Cardiac muscle cell (in vitro differentiated cells and primary cell): ENCODE data around the gene DPYSL5. TPM values are rescaled to one million over a fixed set of nuclear protein-coding genes. Genes with fewer than 3 reads are reported as not detected.
A peak's percentile ranks its signal among the peaks of the same experiment; 100 is the strongest.

ENCODE experiments used
- DNase-seq, 2 donors: peaks; one replicate each; pipeline versions ENCODE4 v3.0.0 to v3.0.0-alpha.2; 2010 to 2017; ENCODE audit warnings: low read depth in 1 of 2, low spot score in 1 of 2
- H3K27ac ChIP-seq: fragments of 200-600 bp; sonication (generic); 2 replicates; pipeline ENCODE4 v1.5.1; 2016
- H3K27me3 ChIP-seq: fragments of 200-600 bp; sonication (generic); 2 replicates; pipeline ENCODE4 v1.6.0; 2016; ENCODE audit warnings: control low read depth
- H3K36me3 ChIP-seq: fragments of 200-600 bp; sonication (generic); 2 replicates; pipeline ENCODE4 v1.5.1; 2016; ENCODE audit warnings: control low read depth
- H3K4me1 ChIP-seq: fragments of 200-600 bp; sonication (generic); 2 replicates; pipeline ENCODE4 v1.8.1; 2017; ENCODE audit warnings: low read depth, mild to moderate bottlenecking, mixed run types
- H3K4me3 ChIP-seq: fragments of 200-600 bp; sonication (generic); 2 replicates; pipeline ENCODE4 v1.5.1; 2016; ENCODE audit warnings: mild to moderate bottlenecking
- H3K9me3 ChIP-seq: fragments of 200-600 bp; sonication (generic); 2 replicates; pipeline ENCODE4 v1.5.1; 2017; ENCODE audit warnings: low read depth, mild to moderate bottlenecking, control low read depth
- polyA plus RNA-seq: library from polyadenylated mRNA; unstranded; fragments of >200 nt; fragmentation: Nextera tagmentation; extraction: Ambion mirVana; gene quantifications from 2 replicates; pipeline ENCODE4 v1.2.1, GENCODE V29; 2016
- total RNA-seq: library from RNA; depleted of rRNA; stranded (reverse); fragments of >200 nt; gene quantifications from 2 replicates; pipeline ENCODE4 v1.2.3, GENCODE V29; 2016
- TF ChIP-seq, protein P1 (sequence below): IDR thresholded peaks from 2 replicates; pipeline ENCODE4 v1.5.1; 2012; ENCODE audit warnings: low read depth, mild to moderate bottlenecking, low read length

The DPYSL5 gene
- total and polyA plus RNA-seq, 2 experiments from 2014 or later, result 4.1 to 5.6 TPM

DNA sequence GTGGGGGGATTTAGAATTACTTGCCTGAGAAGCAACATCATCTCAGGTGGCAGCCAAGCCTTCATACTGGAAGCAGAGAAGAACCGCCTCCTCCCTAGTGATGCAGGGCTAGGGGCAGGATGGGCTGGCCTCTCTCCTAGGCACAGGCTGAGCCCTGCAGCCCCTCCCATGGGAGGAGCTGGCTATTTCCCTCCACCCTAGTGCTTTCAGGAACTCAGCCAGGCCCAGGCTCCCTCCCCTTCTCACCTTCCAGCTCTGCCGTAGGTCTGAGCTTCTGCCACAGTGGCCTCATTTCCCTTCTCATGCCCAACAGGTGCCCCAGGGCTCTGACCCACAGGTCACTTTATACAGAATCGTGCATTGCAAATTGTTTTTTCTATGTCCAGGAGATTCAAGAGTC is 31.0 kb upstream of the DPYSL5 start:
- H3K27ac ChIP-seq, result no peak overlapping the region
- no peaks in the 10 kb centered on the region for H3K27me3 ChIP-seq
- H3K36me3 ChIP-seq, result no peaks in the 10 kb centered on the region
- DNase-seq, result peak in 1 of 2 donors; percentile 6
- no peaks in the 10 kb centered on the region for H3K4me1 ChIP-seq
- TF ChIP-seq, protein P1, sequence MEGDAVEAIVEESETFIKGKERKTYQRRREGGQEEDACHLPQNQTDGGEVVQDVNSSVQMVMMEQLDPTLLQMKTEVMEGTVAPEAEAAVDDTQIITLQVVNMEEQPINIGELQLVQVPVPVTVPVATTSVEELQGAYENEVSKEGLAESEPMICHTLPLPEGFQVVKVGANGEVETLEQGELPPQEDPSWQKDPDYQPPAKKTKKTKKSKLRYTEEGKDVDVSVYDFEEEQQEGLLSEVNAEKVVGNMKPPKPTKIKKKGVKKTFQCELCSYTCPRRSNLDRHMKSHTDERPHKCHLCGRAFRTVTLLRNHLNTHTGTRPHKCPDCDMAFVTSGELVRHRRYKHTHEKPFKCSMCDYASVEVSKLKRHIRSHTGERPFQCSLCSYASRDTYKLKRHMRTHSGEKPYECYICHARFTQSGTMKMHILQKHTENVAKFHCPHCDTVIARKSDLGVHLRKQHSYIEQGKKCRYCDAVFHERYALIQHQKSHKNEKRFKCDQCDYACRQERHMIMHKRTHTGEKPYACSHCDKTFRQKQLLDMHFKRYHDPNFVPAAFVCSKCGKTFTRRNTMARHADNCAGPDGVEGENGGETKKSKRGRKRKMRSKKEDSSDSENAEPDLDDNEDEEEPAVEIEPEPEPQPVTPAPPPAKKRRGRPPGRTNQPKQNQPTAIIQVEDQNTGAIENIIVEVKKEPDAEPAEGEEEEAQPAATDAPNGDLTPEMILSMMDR, result no peak
- H3K4me3 ChIP-seq, result no peak overlapping the region
- H3K9me3 ChIP-seq, result no peaks in the 10 kb centered on the region

DNA sequence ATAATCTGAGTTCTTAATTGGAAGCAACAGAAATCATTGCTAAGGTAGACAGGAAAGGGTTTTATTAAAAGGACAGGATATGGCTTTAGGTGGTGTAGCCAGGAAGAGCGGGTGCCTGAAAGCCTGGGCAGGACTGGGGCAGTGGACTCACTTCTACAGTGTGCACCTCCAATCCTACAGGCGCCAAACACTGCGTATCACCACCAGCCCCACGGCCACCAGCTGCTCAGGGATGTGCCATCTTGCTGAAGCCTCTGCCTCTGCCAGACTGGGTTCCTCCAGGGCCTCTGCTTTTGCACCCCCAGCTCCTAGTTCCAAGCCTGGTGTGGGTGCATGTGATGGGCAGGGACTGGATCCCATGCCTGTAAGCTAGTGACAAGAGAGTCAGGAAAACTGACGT is 29.7 kb upstream of the DPYSL5 start:
- Histone ChIP-seq H3K36me3 (no peaks in the 10 kb centered on the region), H3K27me3 (no peaks in the 10 kb centered on the region), H3K4me3 (no peak overlapping the region), H3K9me3 (no peaks in the 10 kb centered on the region), H3K27ac (no peak overlapping the region), H3K4me1 (no peaks in the 10 kb centered on the region)
- TF ChIP-seq, protein P1, result no peak
- no peak for DNase-seq

DNA sequence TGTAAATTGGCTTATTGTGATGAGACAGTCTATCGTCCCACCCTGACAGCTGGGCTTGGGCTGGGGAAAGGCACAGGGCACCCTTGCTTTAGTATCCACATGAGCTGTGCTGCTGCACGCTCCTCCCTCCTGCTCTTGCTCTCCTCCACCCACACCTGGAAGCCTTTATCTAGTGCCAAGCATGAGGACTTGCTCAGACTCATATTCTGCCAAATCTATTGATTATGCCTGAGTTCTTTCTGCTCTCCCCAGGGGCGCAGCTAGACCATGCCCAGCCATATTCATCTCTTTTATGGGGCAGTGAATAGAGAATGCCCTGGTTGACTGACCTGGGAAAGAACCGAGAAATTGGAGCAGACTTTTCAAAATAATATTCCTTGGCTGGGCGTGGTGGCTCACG is 29.0 kb upstream of the DPYSL5 start:
- H3K27ac ChIP-seq, result no peak overlapping the region
- TF ChIP-seq, protein P1, result no peak
- no peaks in the 10 kb centered on the region for H3K27me3 ChIP-seq
- no peaks in the 10 kb centered on the region for H3K4me1 ChIP-seq
- H3K9me3 ChIP-seq, result no peaks in the 10 kb centered on the region
- no peak overlapping the region for H3K4me3 ChIP-seq
- H3K36me3 ChIP-seq, result no peaks in the 10 kb centered on the region
- no peak for DNase-seq

DNA sequence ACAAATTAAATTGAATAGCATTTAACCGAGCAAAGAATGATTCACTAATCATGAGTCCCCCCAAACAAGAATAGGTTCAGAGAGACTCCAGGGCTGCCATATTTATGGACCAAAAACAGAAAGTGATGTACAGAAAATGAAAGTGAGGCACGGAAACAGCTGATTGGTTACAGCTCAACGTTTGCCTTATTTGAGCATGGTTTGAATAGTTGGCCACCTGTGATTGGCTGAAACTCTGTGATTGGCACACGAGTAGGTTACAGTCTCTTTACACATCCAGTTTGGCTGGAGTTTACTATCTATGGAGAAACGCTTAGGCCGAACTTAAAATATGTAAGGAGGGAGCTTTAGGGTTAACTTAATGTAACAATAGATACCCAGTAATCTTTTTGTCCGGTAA is 27.0 kb upstream of the DPYSL5 start:
- TF ChIP-seq, protein P1, result no peak
- no peak for DNase-seq
- Histone ChIP-seq H3K27me3 (no peaks in the 10 kb centered on the region), H3K36me3 (no peaks in the 10 kb centered on the region), H3K4me3 (no peak overlapping the region), H3K9me3 (no peaks in the 10 kb centered on the region), H3K27ac (no peak overlapping the region), H3K4me1 (no peaks in the 10 kb centered on the region)

DNA sequence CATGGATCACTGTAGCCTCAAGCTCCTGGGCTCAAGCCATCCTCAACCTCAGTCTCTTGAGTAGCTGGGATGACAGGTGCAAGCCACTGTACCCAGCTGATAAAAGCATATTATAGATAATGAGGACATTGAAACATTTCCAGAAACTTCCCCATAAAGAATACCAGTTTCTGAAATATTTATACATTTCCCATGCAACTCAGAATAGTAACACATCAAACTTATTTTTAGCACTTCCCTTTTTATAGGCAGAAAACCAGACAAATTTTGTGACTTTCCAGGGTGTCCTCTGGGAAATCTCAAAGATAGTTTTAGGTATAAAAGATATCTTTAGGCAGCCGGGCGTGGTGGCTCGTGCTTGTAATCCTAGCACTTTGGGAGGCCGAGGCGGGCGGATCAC is 25.1 kb upstream of the DPYSL5 start:
- no peak overlapping the region for H3K4me3 ChIP-seq
- TF ChIP-seq, protein P1, result no peak

More for the DNA sequence above, 25.1 kb upstream of the DPYSL5 start:
- no peak for DNase-seq
- no peaks in the 10 kb centered on the region for H3K4me1 ChIP-seq
- no peaks in the 10 kb centered on the region for H3K9me3 ChIP-seq
- H3K27me3 ChIP-seq, result peaks cover 2% of the 10 kb centered on the region
- no peak overlapping the region for H3K27ac ChIP-seq
- H3K36me3 ChIP-seq, result no peaks in the 10 kb centered on the region
